KMS-11 (cell line): ENCODE measurements around the gene LMTK2.

Experiments used
- H2AFZ ChIP-seq: fragments of 200-600 bp; sonication (generic); 2 replicates; pipeline ENCODE4 v1.6.1; 2016; ENCODE audit warnings: antibody characterized with exemption, mixed run types, low read depth
- H3K27ac ChIP-seq: fragments of 200-600 bp; sonication (generic); 2 replicates; pipeline ENCODE4 v1.6.1; 2016; ENCODE audit warnings: mild to moderate bottlenecking, mixed run types
- H3K27me3 ChIP-seq: fragments of 200-600 bp; sonication (generic); 2 replicates; pipeline ENCODE4 v1.6.1; 2017; ENCODE audit warnings: mild to moderate bottlenecking, low read depth, mixed run types, moderate library complexity; ENCODE audit not compliant: insufficient read depth
- H3K36me3 ChIP-seq: fragments of 200-600 bp; sonication (generic); 2 replicates; pipeline ENCODE4 v1.6.1; 2017; ENCODE audit warnings: mild to moderate bottlenecking, mixed run types; ENCODE audit not compliant: insufficient read depth
- H3K4me1 ChIP-seq: fragments of 200-600 bp; sonication (generic); 2 replicates; pipeline ENCODE4 v1.6.1; 2016; ENCODE audit warnings: mild to moderate bottlenecking, low read depth, mixed run types; ENCODE audit not compliant: poor library complexity, severe bottlenecking
- H3K4me2 ChIP-seq: fragments of 200-600 bp; sonication (generic); 2 replicates; pipeline ENCODE4 v1.7.0; 2016; ENCODE audit warnings: mild to moderate bottlenecking, mixed run types
- H3K4me3 ChIP-seq: fragments of 200-600 bp; sonication (generic); IDR thresholded peaks from 2 replicates; pipeline ENCODE4 v1.6.1; 2017; ENCODE audit warnings: low read depth, low read length, mixed read lengths; ENCODE audit not compliant: insufficient read depth
- H3K79me2 ChIP-seq: fragments of 200-600 bp; sonication (generic); 2 replicates; pipeline ENCODE4 v1.6.1; 2016; ENCODE audit warnings: low read depth, mixed run types; ENCODE audit not compliant: insufficient read depth
- H3K9ac ChIP-seq: fragments of 200-600 bp; sonication (generic); 2 replicates; pipeline ENCODE4 v1.6.1; 2016; ENCODE audit warnings: mild to moderate bottlenecking, mixed run types
- H4K20me1 ChIP-seq: fragments of 200-600 bp; sonication (generic); 2 replicates; pipeline ENCODE4 v1.6.1; 2016; ENCODE audit warnings: mild to moderate bottlenecking, mixed run types; ENCODE audit not compliant: insufficient read depth
- CTCF ChIP-seq: fragments of 200-600 bp; sonication (generic); conservative IDR thresholded peaks from 2 replicates; pipeline ENCODE4 v1.6.1; 2017; ENCODE audit warnings: low read depth, mild to moderate bottlenecking, antibody characterized with exemption, low read length, moderate library complexity, mixed read lengths

The LMTK2 gene

GRCh38 chr7:98233219-98234070 lies 126.8 kb downstream of the LMTK2 start:
- no peak overlapping the region for H3K9ac ChIP-seq
- H3K79me2 ChIP-seq = no peaks in the 10 kb centered on the region
- H2AFZ ChIP-seq = no peak overlapping the region
- no peak overlapping the region for H3K27ac ChIP-seq
- TF ChIP-seq CTCF = no peak
- no peaks in the 10 kb centered on the region for H3K4me1 ChIP-seq
- no peaks in the 10 kb centered on the region for H4K20me1 ChIP-seq
- no peak overlapping the region for H3K4me3 ChIP-seq
- H3K4me2 ChIP-seq = no peak overlapping the region
- no peaks in the 10 kb centered on the region for H3K36me3 ChIP-seq
- no peaks in the 10 kb centered on the region for H3K27me3 ChIP-seq

GRCh38 chr7:98234429-98235147 lies 127.9 kb downstream of the LMTK2 start:
- Histone ChIP-seq H3K27ac (no peak overlapping the region), H3K79me2 (no peaks in the 10 kb centered on the region), H4K20me1 (no peaks in the 10 kb centered on the region), H3K27me3 (no peaks in the 10 kb centered on the region), H3K4me3 (no peak overlapping the region), H3K9ac (no peak overlapping the region), H3K4me2 (no peak overlapping the region), H2AFZ (no peak overlapping the region), H3K36me3 (no peaks in the 10 kb centered on the region), H3K4me1 (no peaks in the 10 kb centered on the region)
- TF ChIP-seq CTCF = no peak

- no peak overlapping the region for H3K4me3 ChIP-seq
- no peak for TF ChIP-seq CTCF
- no peaks in the 10 kb centered on the region for H3K79me2 ChIP-seq
- no peaks in the 10 kb centered on the region for H4K20me1 ChIP-seq
- H3K36me3 ChIP-seq = no peaks in the 10 kb centered on the region
- H2AFZ ChIP-seq = no peak overlapping the region
- no peaks in the 10 kb centered on the region for H3K27me3 ChIP-seq
- no peak overlapping the region for H3K4me2 ChIP-seq
- H3K27ac ChIP-seq = no peak overlapping the region
- H3K9ac ChIP-seq = no peak overlapping the region
- H3K4me1 ChIP-seq = no peaks in the 10 kb centered on the region
These were observed 129.2 kb downstream of the LMTK2 start for GRCh38 chr7:98235901-98236300.

GRCh38 chr7:98236355-98237185 lies 129.9 kb downstream of the LMTK2 start:
- Histone ChIP-seq H3K27ac (no peak overlapping the region), H2AFZ (no peak overlapping the region), H3K4me3 (no peak overlapping the region), H3K36me3 (no peaks in the 10 kb centered on the region), H3K4me1 (no peaks in the 10 kb centered on the region), H3K9ac (no peak overlapping the region), H4K20me1 (no peaks in the 10 kb centered on the region), H3K4me2 (no peak overlapping the region), H3K79me2 (no peaks in the 10 kb centered on the region), H3K27me3 (no peaks in the 10 kb centered on the region)
- TF ChIP-seq CTCF = no peak
